SU-DHL-6 (cell line): ENCODE data around the gene TAS2R7.

Experiments used
- H2AFZ ChIP-seq: fragments of 200-600 bp; sonication (generic); 2 replicates; pipeline ENCODE4 v1.6.1; 2014; ENCODE audit warnings: low read depth, mild to moderate bottlenecking, moderate library complexity, mixed read lengths, antibody characterized with exemption, low read length; ENCODE audit not compliant: severe bottlenecking
- H3F3A ChIP-seq: fragments of 200-600 bp; shearing (Covaris generic); 2 replicates; pipeline ENCODE4 v1.6.0; 2016; ENCODE audit warnings: antibody characterized with exemption, mild to moderate bottlenecking; ENCODE audit not compliant: insufficient read depth
- H3K27ac ChIP-seq: fragments of 200-600 bp; sonication (generic); 2 replicates; pipeline ENCODE4 v1.5.1; 2016; ENCODE audit warnings: low read depth, mild to moderate bottlenecking, low read length, moderate library complexity, mixed read lengths
- H3K27me3 ChIP-seq: fragments of 200-600 bp; sonication (generic), shearing (Covaris generic); 2 replicates; pipeline ENCODE4 v1.6.0; 2014; ENCODE audit warnings: mild to moderate bottlenecking, low read length
- H3K36me3 ChIP-seq: fragments of 200-600 bp; sonication (generic); 2 replicates; pipeline ENCODE4 v1.6.1; 2014; ENCODE audit warnings: mild to moderate bottlenecking, low read length, mixed read lengths
- H3K4me2 ChIP-seq: fragments of 300-600, 200-600 bp; shearing (Covaris generic), sonication (generic); 2 replicates; pipeline ENCODE4 v1.6.0; 2014; ENCODE audit warnings: low read length, low read depth, mild to moderate bottlenecking; ENCODE audit not compliant: poor library complexity, severe bottlenecking
- H3K4me3 ChIP-seq: fragments of 200-600 bp; sonication (generic); 2 replicates; pipeline ENCODE4 v1.5.1; 2014; ENCODE audit warnings: antibody characterized with exemption, low read length, mild to moderate bottlenecking, mixed read lengths; ENCODE audit not compliant: insufficient read depth, poor library complexity, severe bottlenecking
- H3K79me2 ChIP-seq: fragments of 200-600 bp; sonication (generic); 2 replicates; pipeline ENCODE4 v1.6.1; 2014; ENCODE audit warnings: mild to moderate bottlenecking, low read length, moderate library complexity; ENCODE audit not compliant: insufficient read depth
- H3K9ac ChIP-seq: fragments of 200-600 bp; sonication (generic); 2 replicates; pipeline ENCODE4 v1.7.0; 2014; ENCODE audit warnings: mild to moderate bottlenecking, low read length
- H3K9me2 ChIP-seq: fragments of 200-600 bp; sonication (generic); replicated peaks from 2 replicates; pipeline ENCODE4 v1.6.1; 2014; ENCODE audit warnings: low read length; ENCODE audit not compliant: insufficient read depth
- H3K9me3 ChIP-seq: fragments of 200-600 bp; sonication (generic); 2 replicates; pipeline ENCODE4 v1.6.1; 2014; ENCODE audit warnings: low read length, mixed read lengths; ENCODE audit not compliant: insufficient read depth
- H4K20me1 ChIP-seq: fragments of 200-600 bp; sonication (generic); 2 replicates; pipeline ENCODE4 v1.6.1; 2014; ENCODE audit warnings: low read depth, mild to moderate bottlenecking, antibody characterized with exemption, low read length, moderate library complexity, mixed read lengths
- EZH2phosphoT487 ChIP-seq: fragments of 200-600 bp; sonication (generic), shearing (Covaris generic); conservative IDR thresholded peaks from 2 replicates; pipeline ENCODE4 v1.6.1; 2018; ENCODE audit warnings: mild to moderate bottlenecking, antibody characterized with exemption, low read length, moderate library complexity, mixed read lengths
- TF ChIP-seq, protein P1 (sequence below): fragments of 200-600 bp; sonication (generic); IDR thresholded peaks from one replicate; pipeline ENCODE4 v1.5.1; 2017; ENCODE audit warnings: antibody characterized with exemption, mild to moderate bottlenecking, low read length, moderate library complexity; ENCODE audit not compliant: insufficient read depth, poor library complexity, severe bottlenecking

The TAS2R7 gene

DNA sequence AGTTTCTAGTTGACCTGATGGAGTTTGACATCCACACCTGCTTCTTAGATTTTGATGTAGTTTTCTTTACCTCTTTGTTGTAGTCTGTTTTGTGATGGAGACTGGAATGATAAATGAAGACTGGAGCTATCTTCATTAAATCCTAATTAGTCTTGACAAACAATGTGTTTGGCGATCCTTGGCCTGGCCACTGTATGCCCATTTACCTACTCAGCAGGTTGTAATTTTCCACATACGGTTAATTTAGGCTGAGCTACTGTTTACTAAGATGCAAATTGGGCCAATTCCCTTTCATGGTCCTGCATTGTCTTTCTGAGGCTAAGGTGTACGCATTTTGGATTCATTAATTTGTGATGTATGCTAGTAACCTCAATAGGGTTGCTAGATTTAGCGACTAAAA is at the start of gene TAS2R7:
Gene TAS2R7 (minus strand): TSS at position 41 of the 400 bp plus-strand sequence. CDS start 57 bp downstream, outside the sequence.
- H3K9ac ChIP-seq, result no peak within 1 kb of the TSS
- H3K9me2 ChIP-seq, result no peaks in the 10 kb centered on the region
- no peak within 1 kb of the TSS for H3K27ac ChIP-seq
- TF ChIP-seq, protein P1, sequence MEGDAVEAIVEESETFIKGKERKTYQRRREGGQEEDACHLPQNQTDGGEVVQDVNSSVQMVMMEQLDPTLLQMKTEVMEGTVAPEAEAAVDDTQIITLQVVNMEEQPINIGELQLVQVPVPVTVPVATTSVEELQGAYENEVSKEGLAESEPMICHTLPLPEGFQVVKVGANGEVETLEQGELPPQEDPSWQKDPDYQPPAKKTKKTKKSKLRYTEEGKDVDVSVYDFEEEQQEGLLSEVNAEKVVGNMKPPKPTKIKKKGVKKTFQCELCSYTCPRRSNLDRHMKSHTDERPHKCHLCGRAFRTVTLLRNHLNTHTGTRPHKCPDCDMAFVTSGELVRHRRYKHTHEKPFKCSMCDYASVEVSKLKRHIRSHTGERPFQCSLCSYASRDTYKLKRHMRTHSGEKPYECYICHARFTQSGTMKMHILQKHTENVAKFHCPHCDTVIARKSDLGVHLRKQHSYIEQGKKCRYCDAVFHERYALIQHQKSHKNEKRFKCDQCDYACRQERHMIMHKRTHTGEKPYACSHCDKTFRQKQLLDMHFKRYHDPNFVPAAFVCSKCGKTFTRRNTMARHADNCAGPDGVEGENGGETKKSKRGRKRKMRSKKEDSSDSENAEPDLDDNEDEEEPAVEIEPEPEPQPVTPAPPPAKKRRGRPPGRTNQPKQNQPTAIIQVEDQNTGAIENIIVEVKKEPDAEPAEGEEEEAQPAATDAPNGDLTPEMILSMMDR, result no peak
- no peak for TF ChIP-seq EZH2phosphoT487
- no peak within 1 kb of the TSS for H2AFZ ChIP-seq
- no peaks in the 10 kb centered on the region for H3K36me3 ChIP-seq
- H3K4me2 ChIP-seq, result no peak within 1 kb of the TSS
- H3K9me3 ChIP-seq, result no peaks in the 10 kb centered on the region
- no peaks in the 10 kb centered on the region for H3K79me2 ChIP-seq
- H3K27me3 ChIP-seq, result no peaks in the 10 kb centered on the region
- no peaks in the 10 kb centered on the region for H4K20me1 ChIP-seq
- H3F3A ChIP-seq, result no peaks in the 10 kb centered on the region
- no peak within 1 kb of the TSS for H3K4me3 ChIP-seq

DNA sequence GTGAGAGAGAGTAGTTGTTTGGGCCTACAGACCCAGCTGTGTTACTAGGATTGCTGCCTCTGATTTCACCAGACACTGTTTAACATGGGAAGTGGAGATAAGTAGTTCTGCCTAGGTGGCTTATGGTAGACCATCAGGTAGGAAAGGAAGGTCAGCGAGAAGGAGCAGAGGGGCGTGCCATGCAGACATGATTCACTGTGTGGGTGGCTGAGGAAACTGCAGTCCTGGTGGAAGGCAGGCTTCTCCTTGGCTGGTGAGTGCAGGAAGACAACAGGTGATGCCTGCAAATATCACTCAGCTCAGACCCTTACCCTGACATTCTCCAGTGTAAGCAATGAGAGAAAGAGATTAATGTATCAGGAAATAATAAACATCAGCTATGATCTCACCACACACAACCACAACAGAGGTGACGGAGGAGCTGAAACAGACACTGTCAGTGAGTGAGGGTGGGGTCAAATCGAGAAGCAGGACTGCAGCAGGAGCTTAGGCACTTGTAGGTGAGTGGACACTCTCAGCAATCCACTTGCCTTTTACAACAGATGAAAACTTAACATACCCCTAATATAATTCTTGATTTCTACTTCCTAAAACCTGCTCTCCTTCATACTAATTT is 48.9 kb upstream of the TAS2R7 start:
- H2AFZ ChIP-seq, result no peak overlapping the region
- no peak overlapping the region for H3K9ac ChIP-seq
- H3K4me3 ChIP-seq, result no peak overlapping the region
- H3K9me2 ChIP-seq, result no peaks in the 10 kb centered on the region
- H3F3A ChIP-seq, result no peaks in the 10 kb centered on the region
- no peaks in the 10 kb centered on the region for H3K79me2 ChIP-seq
- H3K4me2 ChIP-seq, result no peak overlapping the region
- no peaks in the 10 kb centered on the region for H3K36me3 ChIP-seq
- no peak overlapping the region for H3K27ac ChIP-seq
- no peaks in the 10 kb centered on the region for H3K27me3 ChIP-seq
- no peak for TF ChIP-seq EZH2phosphoT487
- TF ChIP-seq, protein P1, result no peak
- no peaks in the 10 kb centered on the region for H3K9me3 ChIP-seq
- no peaks in the 10 kb centered on the region for H4K20me1 ChIP-seq

DNA sequence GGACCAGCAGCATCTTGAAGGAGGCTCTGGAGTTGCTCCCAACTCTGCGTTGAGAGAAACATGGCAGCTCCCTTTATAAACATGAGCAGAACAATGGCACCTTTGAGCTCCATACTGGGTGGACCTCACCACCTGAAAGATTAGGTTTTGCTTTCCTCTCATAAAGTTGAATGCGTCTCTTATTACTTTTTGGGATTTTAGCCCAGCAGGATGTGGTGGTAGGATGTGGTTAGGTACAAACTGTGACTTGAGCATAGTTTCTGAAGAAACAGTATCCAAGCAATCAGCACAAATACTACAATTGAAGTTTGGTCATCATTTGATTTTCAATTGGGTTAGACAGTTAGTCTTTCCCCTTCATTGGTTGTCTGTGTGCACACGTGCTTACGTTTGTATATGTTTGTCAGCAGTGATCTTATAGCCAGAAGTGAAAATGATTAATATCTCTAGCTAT is 47.0 kb upstream of the TAS2R7 start, which contains the start of gene PRR4:
Gene PRR4 (minus strand): TSS at position 51 of the 454 bp plus-strand sequence. CDS start 38 bp downstream, at position 13.
- Histone ChIP-seq H3K4me2 (no peak within 1 kb of the TSS), H3K9ac (no peak within 1 kb of the TSS), H3K9me3 (no peaks in the 10 kb centered on the region), H4K20me1 (no peaks in the 10 kb centered on the region), H2AFZ (no peak within 1 kb of the TSS), H3K4me3 (no peak within 1 kb of the TSS), H3K27me3 (no peaks in the 10 kb centered on the region), H3K27ac (no peak within 1 kb of the TSS), H3K79me2 (no peaks in the 10 kb centered on the region), H3F3A (no peaks in the 10 kb centered on the region), H3K9me2 (no peaks in the 10 kb centered on the region), H3K36me3 (no peaks in the 10 kb centered on the region)
- no peak for TF ChIP-seq EZH2phosphoT487
- TF ChIP-seq, protein P1, result no peak
